Lower leg skin (tissue), 4 donors: ENCODE results near the gene SLC6A13. TPM values are rescaled to one million over a fixed set of nuclear protein-coding genes. Genes with fewer than 3 reads are reported as not detected.
A peak's percentile ranks its signal among the peaks of the same experiment; 100 is the strongest.
"Not testable (repeated sequence)": the region's sequence is repeated elsewhere in the genome, so short reads cannot be mapped to it uniquely, and the experiment has no call there.

Source experiments
- DNase-seq, 2 donors: peaks; one replicate each; pipeline ENCODE4 v3.0.0-alpha.2; 2019; ENCODE audit warnings: low spot score in 2 of 2
- H3K4me3 ChIP-seq: fragments of 200-600 bp; sonication (generic); 2 replicates; pipeline ENCODE4 v1.5.1; 2017; ENCODE audit warnings: mild to moderate bottlenecking, low read depth; ENCODE audit not compliant: poor library complexity, severe bottlenecking
- CTCF ChIP-seq, 3 donors: fragments of 450-650 bp; IDR thresholded peaks; one replicate each; pipeline ENCODE4 v1.5.1; 2016; ENCODE audit warnings: antibody characterized with exemption in 3 of 3, mild to moderate bottlenecking in 3 of 3, moderate library complexity in 2 of 3
- POLR2A ChIP-seq, 2 donors: fragments of 450-650 bp; IDR thresholded peaks; one replicate each; pipeline ENCODE4 v1.6.1; 2016 to 2017; ENCODE audit warnings: antibody characterized with exemption in 2 of 2, mild to moderate bottlenecking in 1 of 2, moderate library complexity in 1 of 2
- WGBS, 2 donors: methylation state at CpG; one replicate each; pipeline ENCODE4 v1.1.5; 2018; 5-methylcytosine and 5-hydroxymethylcytosine counted together
- intact Hi-C: fragments of 100-400 bp; cut with DNase I; formaldehyde crosslinking; loops from one replicate; pipeline ENCODE4 v1.15.0; 2023; ENCODE audit warnings: low total_unique reads
- total RNA-seq, 4 donors: library from RNA; depleted of rRNA; stranded (reverse); fragments of >200 nt; gene quantifications; one replicate each; pipeline ENCODE4 v1.1.0, GENCODE V29; 2016

SLC6A13 gene
- total RNA-seq, 4 donors from 2014 or later = not detected

- no peak for DNase-seq
- TF ChIP-seq CTCF (IDR thresholded peaks at IDR 0.05) (no peak), POLR2A (IDR thresholded peaks at IDR 0.05) (no peak)
- H3K4me3 ChIP-seq = no peak overlapping the region
- intact Hi-C loops = no loop called here
- WGBS, 2 donors = 72 to 75% methylated on average over 17 to 19 of the region's 19 CpGs
Measured at GRCh38 chr12:220946-221550, 41.6 kb downstream of the SLC6A13 start.

GRCh38 chr12:220491-220890, 42.1 kb downstream of the SLC6A13 start:
- intact Hi-C loops = no loop called here
- 50 to 73% methylated on average over 6 of the region's 6 CpGs for WGBS, 2 donors
- no peak for DNase-seq

GRCh38 chr12:219891-220352, 42.7 kb downstream of the SLC6A13 start:
- DNase-seq = peak; percentile 46 to 92
- WGBS, 2 donors = 30 to 36% methylated on average over 14 to 16 of the region's 17 CpGs
- no peak for TF ChIP-seq CTCF (IDR thresholded peaks at IDR 0.05)
- no peak for TF ChIP-seq POLR2A (IDR thresholded peaks at IDR 0.05)
- intact Hi-C loops = no loop called here
- H3K4me3 ChIP-seq = no peak overlapping the region

More at GRCh38 chr12:220491-220890, 42.1 kb downstream of the SLC6A13 start:
- TF ChIP-seq CTCF (IDR thresholded peaks at IDR 0.05) (no peak), POLR2A (IDR thresholded peaks at IDR 0.05) (no peak)
- no peak overlapping the region for H3K4me3 ChIP-seq

GRCh38 chr12:218728-219590, 43.7 kb downstream of the SLC6A13 start:
- no peak for DNase-seq
- TF ChIP-seq POLR2A (IDR thresholded peaks at IDR 0.05) = no peak
- 61 to 64% methylated on average over 29 to 30 of the region's 30 CpGs for WGBS, 2 donors
- intact Hi-C loops = no loop called here
- H3K4me3 ChIP-seq = no peak overlapping the region

GRCh38 chr12:218221-218620, 44.4 kb downstream of the SLC6A13 start:
- H3K4me3 ChIP-seq = no peak overlapping the region
- 49 to 63% methylated on average over 4 to 5 of the region's 5 CpGs for WGBS, 2 donors
- no peak for DNase-seq
- no peak for TF ChIP-seq POLR2A (IDR thresholded peaks at IDR 0.05)
- no peak for TF ChIP-seq CTCF (IDR thresholded peaks at IDR 0.05)
- intact Hi-C loops = no loop called here

- H3K4me3 ChIP-seq, intact Hi-C loops, DNase-seq: not testable (repeated sequence)
- 74 to 80% methylated on average over 6 of the region's 6 CpGs for WGBS, 2 donors
Measured at GRCh38 chr12:217029-217428, 45.6 kb downstream of the SLC6A13 start.
